DMS53 treated with DMSO at 0.1 percent for 48 hours (cell line): ENCODE data around the gene TENM4.

ENCODE experiments used
- DNase-seq: peaks from one replicate; lab custom pipeline; 2025; ENCODE audit not compliant: unreplicated experiment; lab: John Stamatoyannopoulos, UW

Gene TENM4

GRCh38 chr11:79042824-79043223, 398.0 kb downstream of the TENM4 start:
- DNase-seq: no peak

- no peak for DNase-seq
Measured at GRCh38 chr11:79040348-79040747, 400.5 kb downstream of the TENM4 start.

- no peak for DNase-seq
Measured at GRCh38 chr11:79039122-79039521, 401.7 kb downstream of the TENM4 start.

- no peak for DNase-seq
Measured at GRCh38 chr11:79035881-79036280, 404.9 kb downstream of the TENM4 start.

- no peak for DNase-seq
Measured at GRCh38 chr11:79033833-79034232, 407.0 kb downstream of the TENM4 start.

GRCh38 chr11:79030448-79030847, 410.4 kb downstream of the TENM4 start:
- no peak for DNase-seq

- no peak for DNase-seq
Measured at GRCh38 chr11:79028225-79028624, 412.6 kb downstream of the TENM4 start.

GRCh38 chr11:79026803-79027445, 413.9 kb downstream of the TENM4 start:
- no peak for DNase-seq

GRCh38 chr11:79025622-79026021, 415.2 kb downstream of the TENM4 start:
- DNase-seq: no peak

GRCh38 chr11:79025097-79025496, 415.7 kb downstream of the TENM4 start:
- no peak for DNase-seq

- no peak for DNase-seq
Measured at GRCh38 chr11:79022265-79022664, 418.6 kb downstream of the TENM4 start.

GRCh38 chr11:79021601-79022000, 419.2 kb downstream of the TENM4 start:
- no peak for DNase-seq

- no peak for DNase-seq
Measured at GRCh38 chr11:79019975-79020374, 420.9 kb downstream of the TENM4 start.

GRCh38 chr11:79019277-79019676, 421.6 kb downstream of the TENM4 start:
- no peak for DNase-seq

- DNase-seq: no peak
Measured at GRCh38 chr11:79018371-79018849, 422.4 kb downstream of the TENM4 start.

GRCh38 chr11:79017811-79018210, 423.0 kb downstream of the TENM4 start:
- DNase-seq: no peak

GRCh38 chr11:79013509-79013908, 427.3 kb downstream of the TENM4 start:
- peak; percentile 16 for DNase-seq

- no peak for DNase-seq
Measured at GRCh38 chr11:79011357-79011756, 429.5 kb downstream of the TENM4 start.

GRCh38 chr11:79007771-79008402, 432.9 kb downstream of the TENM4 start:
- no peak for DNase-seq

GRCh38 chr11:79006854-79007253, 434.0 kb downstream of the TENM4 start:
- no peak for DNase-seq

GRCh38 chr11:78996007-78996406, 444.8 kb downstream of the TENM4 start:
- no peak for DNase-seq

GRCh38 chr11:78995171-78995570, 445.7 kb downstream of the TENM4 start:
- no peak for DNase-seq
